Osteoblast (primary cell): ENCODE data around the gene SORCS2. TPM values are rescaled to one million over a fixed set of nuclear protein-coding genes. Genes with fewer than 3 reads are reported as not detected.

Source experiments
- DNase-seq: peaks from one replicate; pipeline ENCODE4 v3.0.0; 2011; ENCODE audit warnings: low spot score, mixed read lengths; ENCODE audit not compliant: insufficient read length; ENCODE audit errors: missing footprints
- H2AFZ ChIP-seq: 2 replicates; pipeline ENCODE4 v1.6.0; 2011; ENCODE audit warnings: mild to moderate bottlenecking, low read length
- H3K27ac ChIP-seq: 2 replicates; pipeline ENCODE4 v1.5.1; 2011; ENCODE audit warnings: mild to moderate bottlenecking, low read depth, low read length, moderate library complexity
- H3K27me3 ChIP-seq: 2 replicates; pipeline ENCODE4 v1.6.0; 2012; ENCODE audit warnings: mild to moderate bottlenecking, control low read depth, inconsistent platforms, low read length, moderate library complexity; ENCODE audit not compliant: insufficient read depth
- H3K36me3 ChIP-seq: 2 replicates; pipeline ENCODE4 v1.5.1; 2011; ENCODE audit warnings: mild to moderate bottlenecking, low read length, control low read depth, moderate library complexity; ENCODE audit not compliant: insufficient read depth
- H3K4me1 ChIP-seq: 2 replicates; pipeline ENCODE4 v1.5.1; 2011; ENCODE audit warnings: mild to moderate bottlenecking, low read length, control low read depth, moderate library complexity; ENCODE audit not compliant: insufficient read depth
- H3K4me2 ChIP-seq: 2 replicates; pipeline ENCODE4 v1.6.0; 2011; ENCODE audit warnings: mild to moderate bottlenecking, low read length; ENCODE audit not compliant: insufficient read depth
- H3K4me3 ChIP-seq: fragments of 200-600 bp; sonication (generic); 3 replicates; pipeline ENCODE4 v1.5.1; 2012; ENCODE audit warnings: mild to moderate bottlenecking, low read length, inconsistent platforms; ENCODE audit not compliant: insufficient read depth
- H3K79me2 ChIP-seq: 2 replicates; pipeline ENCODE4 v1.6.0; 2012; ENCODE audit warnings: mild to moderate bottlenecking, low read length, control low read depth, inconsistent platforms; ENCODE audit not compliant: insufficient read depth
- H3K9me3 ChIP-seq: 2 replicates; pipeline ENCODE4 v1.5.1; 2011; ENCODE audit warnings: low read depth, low read length, control low read depth
- H4K20me1 ChIP-seq: 2 replicates; pipeline ENCODE4 v1.6.0; 2012; ENCODE audit warnings: mild to moderate bottlenecking, low read length, control low read depth; ENCODE audit not compliant: insufficient read depth
- total RNA-seq: library from RNA; depleted of rRNA; stranded (reverse); fragments of >200 nt; gene quantifications from 2 replicates; pipeline ENCODE4 v1.2.3, GENCODE V29; 2012
- TF ChIP-seq, protein P1 (sequence below): IDR thresholded peaks from 2 replicates; pipeline ENCODE4 v1.5.1; 2011; ENCODE audit warnings: mild to moderate bottlenecking, low read depth, low read length, moderate library complexity; ENCODE audit errors: extremely low read depth

Gene SORCS2
- total RNA-seq, 1 donor: 9.0 TPM

DNA sequence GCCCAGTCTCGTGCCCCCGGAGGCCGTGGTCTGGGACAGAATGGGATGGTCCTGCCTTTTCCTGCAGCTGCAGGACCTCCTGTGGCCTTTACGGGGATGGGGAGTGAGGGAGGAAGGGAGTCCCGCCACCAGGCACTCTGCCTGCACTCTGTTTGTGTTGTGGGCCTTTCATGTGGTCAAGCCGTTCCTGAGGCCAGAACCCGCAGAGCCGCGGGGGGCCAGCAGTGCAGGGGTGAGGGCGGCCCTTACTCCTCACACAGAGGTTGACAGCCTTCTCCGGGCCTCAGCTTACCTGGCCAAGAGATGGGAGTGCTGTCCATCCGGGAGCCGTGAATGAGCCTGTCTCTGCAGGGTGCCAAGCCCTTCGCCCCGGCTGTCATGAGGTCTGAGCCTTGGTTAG is 516.6 kb downstream of the SORCS2 start:
- no peak for DNase-seq
- no peaks in the 10 kb centered on the region for H3K27me3 ChIP-seq
- no peaks in the 10 kb centered on the region for H3K4me1 ChIP-seq
- H4K20me1 ChIP-seq: no peaks in the 10 kb centered on the region
- H3K4me2 ChIP-seq: no peak overlapping the region
- no peak overlapping the region for H3K27ac ChIP-seq
- TF ChIP-seq, protein P1, sequence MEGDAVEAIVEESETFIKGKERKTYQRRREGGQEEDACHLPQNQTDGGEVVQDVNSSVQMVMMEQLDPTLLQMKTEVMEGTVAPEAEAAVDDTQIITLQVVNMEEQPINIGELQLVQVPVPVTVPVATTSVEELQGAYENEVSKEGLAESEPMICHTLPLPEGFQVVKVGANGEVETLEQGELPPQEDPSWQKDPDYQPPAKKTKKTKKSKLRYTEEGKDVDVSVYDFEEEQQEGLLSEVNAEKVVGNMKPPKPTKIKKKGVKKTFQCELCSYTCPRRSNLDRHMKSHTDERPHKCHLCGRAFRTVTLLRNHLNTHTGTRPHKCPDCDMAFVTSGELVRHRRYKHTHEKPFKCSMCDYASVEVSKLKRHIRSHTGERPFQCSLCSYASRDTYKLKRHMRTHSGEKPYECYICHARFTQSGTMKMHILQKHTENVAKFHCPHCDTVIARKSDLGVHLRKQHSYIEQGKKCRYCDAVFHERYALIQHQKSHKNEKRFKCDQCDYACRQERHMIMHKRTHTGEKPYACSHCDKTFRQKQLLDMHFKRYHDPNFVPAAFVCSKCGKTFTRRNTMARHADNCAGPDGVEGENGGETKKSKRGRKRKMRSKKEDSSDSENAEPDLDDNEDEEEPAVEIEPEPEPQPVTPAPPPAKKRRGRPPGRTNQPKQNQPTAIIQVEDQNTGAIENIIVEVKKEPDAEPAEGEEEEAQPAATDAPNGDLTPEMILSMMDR: no peak
- no peak overlapping the region for H2AFZ ChIP-seq
- no peaks in the 10 kb centered on the region for H3K9me3 ChIP-seq
- no peaks in the 10 kb centered on the region for H3K79me2 ChIP-seq
- H3K4me3 ChIP-seq: no peak overlapping the region
- no peaks in the 10 kb centered on the region for H3K36me3 ChIP-seq

- no peaks in the 10 kb centered on the region for H4K20me1 ChIP-seq
- TF ChIP-seq, protein P1: no peak
- no peaks in the 10 kb centered on the region for H3K4me1 ChIP-seq
- no peaks in the 10 kb centered on the region for H3K36me3 ChIP-seq
- no peak overlapping the region for H3K27ac ChIP-seq
- no peak overlapping the region for H3K4me2 ChIP-seq
- DNase-seq: no peak
- H3K79me2 ChIP-seq: no peaks in the 10 kb centered on the region
- no peaks in the 10 kb centered on the region for H3K9me3 ChIP-seq
- no peaks in the 10 kb centered on the region for H3K27me3 ChIP-seq
- H2AFZ ChIP-seq: no peak overlapping the region
- no peak overlapping the region for H3K4me3 ChIP-seq
Measured at GRCh38 chr4:7709431-7709830, 517.1 kb downstream of the SORCS2 start.

DNA sequence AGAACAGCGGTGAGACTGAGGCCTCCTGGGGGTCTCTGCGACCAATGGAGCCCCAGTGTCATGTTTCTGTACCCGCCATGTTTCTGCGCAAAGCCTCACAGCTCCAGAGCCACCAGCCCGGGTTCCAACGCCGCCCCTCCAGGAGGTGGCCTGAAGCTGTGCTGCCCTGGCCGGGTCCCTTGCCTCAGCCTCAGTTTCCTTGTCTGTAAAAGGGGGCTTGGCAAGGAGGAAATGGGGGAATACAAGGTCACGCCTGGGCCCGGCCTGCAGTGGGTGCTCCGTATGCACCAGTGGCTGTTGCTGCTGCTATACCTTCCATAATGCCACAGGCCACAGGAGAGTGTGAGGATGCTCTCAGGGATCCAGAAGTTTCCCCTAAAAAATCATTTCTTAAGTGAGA is 517.8 kb downstream of the SORCS2 start:
- no peak for DNase-seq
- H3K4me3 ChIP-seq: no peak overlapping the region
- H3K4me1 ChIP-seq: no peaks in the 10 kb centered on the region
- no peaks in the 10 kb centered on the region for H3K79me2 ChIP-seq
- H3K27ac ChIP-seq: no peak overlapping the region
- H3K36me3 ChIP-seq: no peaks in the 10 kb centered on the region
- H3K4me2 ChIP-seq: no peak overlapping the region
- no peaks in the 10 kb centered on the region for H4K20me1 ChIP-seq
- no peak overlapping the region for H2AFZ ChIP-seq
- no peaks in the 10 kb centered on the region for H3K27me3 ChIP-seq
- no peaks in the 10 kb centered on the region for H3K9me3 ChIP-seq
- TF ChIP-seq, protein P1: no peak

DNA sequence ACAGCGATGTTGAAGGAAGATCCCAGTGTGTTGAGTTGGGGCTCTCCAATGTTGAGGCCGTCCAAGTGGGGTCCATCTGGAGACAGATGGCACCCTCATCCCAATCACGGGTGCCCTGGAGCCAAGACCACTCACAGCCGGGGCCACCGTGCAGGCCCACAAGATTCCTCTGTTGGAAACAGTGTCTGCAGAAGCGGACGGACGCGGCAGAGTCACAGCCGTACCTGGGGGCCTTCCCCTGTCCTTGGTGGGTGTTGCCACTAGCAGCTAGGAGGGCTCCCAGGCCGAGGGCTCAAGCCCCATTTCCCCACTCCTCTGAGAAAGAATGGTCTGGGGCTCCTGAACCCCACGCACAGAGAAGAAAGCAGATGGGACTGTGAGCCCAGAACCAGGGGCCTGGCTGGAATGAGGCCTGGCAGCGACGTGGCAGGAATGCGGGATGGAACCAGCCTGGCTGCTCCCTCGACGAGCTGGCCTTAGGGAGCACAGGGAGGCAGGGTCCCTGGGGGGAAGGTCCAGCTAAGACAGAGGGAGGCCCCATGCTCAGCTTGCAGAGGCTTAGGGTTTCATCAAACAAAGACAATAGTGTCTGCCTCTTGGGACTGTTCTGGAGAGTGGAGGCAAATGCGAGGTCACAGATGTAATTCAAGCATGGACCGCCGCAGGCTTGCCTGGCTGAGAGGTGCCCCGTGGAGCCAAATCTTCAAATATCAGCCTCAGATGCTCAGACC is 518.4 kb downstream of the SORCS2 start:
- Histone ChIP-seq H4K20me1 (no peaks in the 10 kb centered on the region), H2AFZ (no peak overlapping the region), H3K4me3 (no peak overlapping the region), H3K79me2 (no peaks in the 10 kb centered on the region), H3K27me3 (no peaks in the 10 kb centered on the region), H3K27ac (no peak overlapping the region), H3K9me3 (no peaks in the 10 kb centered on the region), H3K4me1 (no peaks in the 10 kb centered on the region), H3K36me3 (no peaks in the 10 kb centered on the region), H3K4me2 (no peak overlapping the region)
- no peak for DNase-seq
- TF ChIP-seq, protein P1: no peak
